HG03442 (cell line): ENCODE data around the gene HIPK4.
"Not testable (repeated sequence)": the region's sequence is repeated elsewhere in the genome, so short reads cannot be mapped to it uniquely, and the experiment has no call there.

Experiments used
- ATAC-seq: cut with Tn5 transposase; IDR thresholded peaks from one replicate; pipeline ENCODE4 v1.9.1; 2021; ENCODE audit warnings: mild to moderate bottlenecking, moderate library complexity; ENCODE audit not compliant: unreplicated experiment

HIPK4 gene

DNA sequence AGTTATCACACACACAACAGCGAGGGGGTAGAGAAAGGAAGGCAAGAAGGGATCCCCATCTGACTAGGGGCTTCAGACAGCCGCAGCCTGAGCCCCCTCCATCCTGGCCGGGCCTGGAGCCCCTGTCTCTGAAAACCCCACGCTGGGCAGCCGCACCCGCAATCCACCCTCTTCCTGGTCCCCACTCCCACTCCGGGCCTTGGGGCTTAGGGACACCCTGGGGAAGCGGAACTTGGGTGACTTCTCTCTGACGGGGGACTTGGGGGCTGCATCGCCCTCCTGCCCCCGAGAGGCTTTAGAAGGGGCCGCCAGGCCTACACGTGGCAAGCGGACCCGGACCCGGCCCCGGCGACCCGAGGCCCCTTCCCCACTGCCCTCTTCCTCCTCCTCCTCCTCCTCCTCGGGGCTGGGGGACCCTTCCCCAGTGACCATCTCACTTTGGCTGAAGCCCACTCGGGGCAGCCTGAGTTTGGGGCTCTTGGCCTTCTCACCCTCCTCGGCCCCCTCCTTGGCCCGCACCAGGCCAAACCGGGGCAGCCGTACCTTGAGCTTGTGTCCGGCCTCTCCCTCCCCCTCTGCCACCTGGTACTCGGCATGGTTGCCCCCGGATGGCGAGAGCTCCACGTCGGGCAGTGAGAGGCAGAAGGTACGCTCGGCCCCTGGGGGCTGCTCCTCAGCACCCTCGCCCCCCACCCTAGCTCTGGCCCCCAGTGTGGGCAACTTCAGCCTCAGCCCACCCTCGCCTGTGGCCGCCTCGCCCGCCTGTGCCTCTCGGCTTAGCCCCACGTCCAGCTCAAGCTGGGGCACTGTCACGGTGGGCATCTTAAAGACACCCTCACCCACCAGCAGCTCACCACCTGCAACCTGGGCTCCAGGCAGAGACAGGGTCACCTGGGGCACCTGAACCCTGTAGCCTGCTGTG is 4.2 kb upstream of the HIPK4 start:
- ATAC-seq = no peak

DNA sequence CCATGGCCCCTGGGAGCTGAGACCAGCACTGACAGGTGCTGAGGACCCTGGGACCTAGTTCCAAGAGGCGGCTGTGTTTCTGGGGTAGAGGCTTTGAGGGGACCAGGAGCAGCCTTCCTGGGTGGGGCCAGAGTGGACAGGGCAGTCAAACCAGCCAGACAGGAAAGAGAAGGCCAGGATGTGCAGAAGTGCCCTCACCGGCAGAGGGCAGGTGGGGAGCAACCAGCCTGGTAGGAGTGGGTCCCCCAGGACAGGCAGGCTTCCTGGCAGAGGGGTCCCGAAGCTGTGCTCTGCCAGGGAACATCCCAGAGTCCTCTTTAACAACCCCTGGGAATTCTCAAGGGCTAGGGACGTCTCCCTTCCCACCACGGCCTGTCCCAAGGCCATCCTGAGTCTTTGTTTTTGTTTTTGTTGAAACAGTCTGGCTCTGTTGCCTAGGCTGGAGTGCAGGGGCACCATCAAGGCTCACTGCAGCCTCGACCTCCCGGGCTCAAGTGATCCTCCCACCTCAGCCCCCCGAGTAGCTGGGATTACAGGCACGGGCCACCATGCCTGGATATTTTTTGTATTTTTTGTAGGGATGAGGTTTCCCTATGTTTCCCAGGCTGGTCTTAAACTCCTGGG is 3.0 kb upstream of the HIPK4 start:
- ATAC-seq = no peak

DNA sequence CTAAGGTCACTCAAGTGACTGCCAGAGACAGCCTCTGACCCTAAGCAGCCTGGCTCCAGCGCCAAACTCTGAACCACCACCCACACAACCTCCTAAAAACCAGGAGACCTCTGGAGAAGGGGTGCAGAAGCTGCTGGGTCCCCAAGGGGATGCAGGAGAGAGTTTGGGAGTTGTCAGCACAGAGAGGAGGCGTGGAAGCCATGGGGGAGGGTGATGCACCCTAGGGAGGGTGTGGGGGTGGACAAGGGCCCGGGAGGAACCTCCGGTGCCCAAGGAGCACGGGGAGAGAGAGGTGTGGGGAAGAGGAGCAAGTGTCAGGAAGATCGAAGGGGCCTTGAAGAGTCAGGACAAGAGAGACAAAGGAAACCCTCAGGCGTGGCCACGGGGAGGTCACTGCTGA is 2.1 kb upstream of the HIPK4 start:
- no peak for ATAC-seq

DNA sequence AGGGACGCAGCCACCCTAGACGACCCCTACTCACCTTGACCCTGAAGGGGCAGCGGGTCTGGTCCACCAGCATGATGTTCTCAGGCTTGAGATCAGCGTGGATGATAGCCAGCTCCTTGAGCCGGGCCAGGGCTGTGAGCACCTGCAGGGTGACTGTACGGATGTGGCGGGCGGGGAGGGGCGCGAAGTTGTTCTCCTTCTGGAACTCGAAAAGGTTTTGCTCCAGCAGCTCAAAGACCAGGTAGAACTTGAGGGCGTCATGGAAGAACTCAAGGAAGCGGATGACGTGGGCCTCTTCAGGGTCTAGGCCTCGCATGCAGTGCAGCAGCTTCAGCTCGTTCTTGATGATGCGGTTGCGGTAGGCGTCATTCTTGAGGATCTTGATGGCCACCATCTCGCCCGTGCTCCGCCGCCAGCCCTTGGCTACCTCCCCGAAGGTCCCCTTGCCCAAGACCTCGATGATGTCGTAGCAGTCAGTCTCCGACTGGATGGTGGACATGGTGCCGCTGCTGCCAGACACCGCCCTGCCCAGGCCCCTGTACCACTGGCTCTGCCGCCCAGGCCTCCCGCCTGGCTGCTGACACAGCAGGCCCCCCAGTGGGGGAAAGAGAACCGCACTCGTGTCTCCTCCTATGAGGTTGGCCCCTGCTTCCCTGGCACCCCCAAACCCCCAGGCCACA is 437 bp downstream of the HIPK4 start:
- ATAC-seq = no peak

DNA sequence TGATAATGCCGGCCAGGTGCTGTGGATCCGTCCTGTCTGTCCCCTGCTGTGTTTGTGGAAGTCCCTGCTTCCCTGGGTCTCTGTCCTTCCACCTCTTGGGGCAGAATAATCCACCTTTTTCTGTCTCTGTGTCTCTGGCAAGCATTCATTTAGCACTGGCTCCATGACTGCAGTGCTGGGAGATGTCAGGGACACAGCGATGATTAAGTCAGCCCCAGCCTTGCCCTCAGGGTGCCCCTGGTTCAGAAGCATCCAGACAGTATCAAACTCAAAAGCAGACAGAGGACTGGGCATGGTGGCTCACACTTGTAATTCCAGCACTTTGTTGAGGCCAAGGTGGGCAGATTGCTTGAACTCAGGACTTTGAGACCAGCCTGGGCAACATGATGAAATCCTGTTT is 1.5 kb downstream of the HIPK4 start:
- no peak for ATAC-seq

DNA sequence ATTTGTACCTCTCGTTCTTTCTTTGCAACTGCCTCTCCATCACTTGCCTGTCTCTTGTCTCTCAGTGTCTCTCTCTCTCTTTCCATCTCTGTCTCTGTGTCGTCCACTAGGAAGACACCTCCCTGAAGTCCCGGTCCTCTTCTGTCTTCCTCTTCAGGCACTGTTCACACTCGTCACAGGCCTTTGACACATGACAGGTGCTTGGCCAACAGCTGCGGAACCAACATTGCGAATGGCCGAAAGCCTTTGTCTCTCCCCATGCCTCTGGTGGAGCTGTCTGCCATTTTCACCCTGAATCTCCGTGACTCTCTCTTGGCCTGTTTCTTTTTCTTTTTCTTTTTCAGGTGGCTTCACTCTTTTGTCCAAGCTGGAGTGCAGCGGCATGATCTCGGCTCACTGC is 2.8 kb downstream of the HIPK4 start:
- no peak for ATAC-seq

DNA sequence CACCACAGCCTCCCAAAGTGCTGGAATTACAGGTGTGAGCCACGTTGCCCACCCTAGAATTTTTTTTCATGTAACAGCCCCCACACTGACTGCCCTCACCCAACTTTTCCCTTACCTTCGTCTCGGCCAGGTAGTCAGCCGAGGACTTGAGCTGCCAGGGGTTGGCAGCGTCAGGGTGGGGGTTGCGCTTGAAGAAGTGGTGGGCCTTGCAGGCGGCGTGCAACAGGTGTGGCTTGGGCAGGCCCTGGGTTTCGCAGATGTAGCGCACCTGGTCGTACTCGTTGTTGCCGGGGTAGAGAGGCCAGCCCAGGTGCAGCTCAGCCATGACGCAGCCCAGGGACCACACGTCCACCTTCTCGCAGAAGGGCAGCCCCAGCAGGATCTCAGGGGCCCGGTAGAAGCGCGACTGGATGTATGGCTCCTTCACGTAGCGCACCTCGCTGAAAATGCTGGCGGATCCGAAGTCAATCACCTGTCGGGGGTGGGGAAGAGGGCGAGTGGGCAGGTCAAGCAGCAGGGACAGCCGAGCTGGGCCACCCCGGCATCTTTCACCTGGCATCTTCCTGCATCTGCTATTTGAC is 6.2 kb downstream of the HIPK4 start:
- ATAC-seq = no peak

DNA sequence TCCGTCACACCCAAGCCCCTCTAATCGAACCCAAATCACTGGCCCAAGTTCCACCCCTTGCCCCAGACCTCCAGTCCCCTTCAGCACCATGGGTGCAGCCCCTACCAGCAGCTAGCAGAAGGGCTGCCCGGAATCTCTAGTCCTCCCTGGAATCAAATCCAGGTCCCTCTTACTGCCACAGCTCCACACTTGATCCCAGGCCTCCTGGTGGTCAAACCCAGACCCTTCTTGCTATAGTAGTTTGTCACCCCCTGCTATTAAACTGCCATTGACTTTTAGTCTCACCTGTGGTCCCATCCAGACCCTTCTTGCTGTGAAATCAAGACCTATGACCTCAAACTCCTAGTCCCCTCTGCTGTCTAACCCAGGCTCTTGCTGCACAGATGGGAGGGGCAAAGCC is 8.7 kb downstream of the HIPK4 start:
- ATAC-seq = no peak

DNA sequence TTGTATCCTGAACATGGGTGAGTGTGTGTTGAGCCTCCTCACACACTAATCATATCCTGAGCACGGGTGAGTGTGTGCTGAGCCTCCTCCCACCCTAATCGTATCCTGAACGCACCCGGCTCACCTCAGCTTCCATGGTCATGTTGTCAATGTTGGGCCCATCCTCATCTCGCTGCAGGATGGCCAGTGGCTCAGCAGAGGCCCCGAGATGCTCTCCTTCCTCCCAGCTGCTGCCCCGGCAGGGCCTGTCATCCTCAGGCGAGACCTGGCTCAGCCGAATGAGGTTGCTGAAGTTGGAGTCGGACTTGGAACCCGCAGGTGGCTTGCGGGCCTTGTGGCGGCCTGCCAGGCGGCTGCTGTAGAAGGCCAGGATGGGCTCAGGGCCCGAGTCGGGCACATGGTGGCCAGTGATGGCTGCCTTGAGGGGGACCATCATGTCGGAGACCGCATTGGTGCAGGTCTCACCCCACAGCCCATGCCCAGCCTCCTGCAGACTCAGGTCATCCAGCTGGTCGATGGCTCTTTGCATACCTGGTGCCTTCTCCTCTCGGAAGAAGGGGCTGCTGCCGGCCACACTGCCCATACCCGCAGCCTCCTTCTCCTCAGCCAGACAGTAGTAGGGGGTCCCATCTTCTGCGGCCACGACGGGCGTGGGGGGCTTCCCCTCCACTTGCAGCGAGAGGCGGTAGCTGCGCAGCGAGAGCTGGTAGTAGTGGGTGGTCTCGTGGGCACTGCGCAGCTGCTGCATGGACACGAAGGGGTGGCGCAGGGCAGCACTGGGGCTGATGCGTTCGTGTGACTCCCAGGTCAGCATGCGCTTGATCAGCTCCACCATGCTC is 9.6 kb downstream of the HIPK4 start:
- ATAC-seq = no peak

DNA sequence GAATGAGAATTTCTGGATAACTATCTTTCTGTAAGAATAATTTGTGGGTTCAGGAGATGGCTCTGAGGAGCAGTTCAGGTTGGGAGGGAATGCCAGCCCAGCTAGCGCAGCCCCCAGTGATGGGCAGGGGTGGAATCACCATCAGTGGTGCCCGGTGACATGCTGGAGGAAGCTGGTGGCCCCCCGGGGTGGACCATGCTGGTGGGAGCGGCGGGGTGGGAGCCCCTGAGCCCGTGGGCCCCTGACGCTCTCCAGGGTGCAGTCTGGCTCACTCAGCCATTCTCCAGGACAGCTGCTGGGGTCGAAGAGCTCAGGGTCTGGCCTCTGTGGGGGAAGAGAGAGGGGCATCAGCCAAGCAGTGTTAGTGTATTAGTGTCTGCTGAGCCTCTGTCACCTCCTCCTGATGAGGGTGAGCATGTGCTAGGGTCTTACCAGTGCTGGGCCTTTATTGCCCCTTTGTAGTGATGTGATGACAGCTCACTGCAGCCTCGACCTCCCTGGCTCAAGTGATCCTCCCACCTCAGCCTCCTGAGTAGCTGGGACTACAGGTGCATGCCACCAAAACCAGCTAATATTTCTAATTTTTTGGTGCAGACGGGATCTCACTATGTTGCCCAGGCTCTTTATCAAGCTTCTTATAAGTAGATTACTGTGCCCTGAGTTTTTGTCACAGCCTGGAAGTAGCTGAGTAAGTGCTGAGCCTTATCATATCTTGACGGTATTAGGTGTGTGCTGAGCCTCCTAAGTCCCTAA is 10.4 kb downstream of the HIPK4 start:
- ATAC-seq = no peak

DNA sequence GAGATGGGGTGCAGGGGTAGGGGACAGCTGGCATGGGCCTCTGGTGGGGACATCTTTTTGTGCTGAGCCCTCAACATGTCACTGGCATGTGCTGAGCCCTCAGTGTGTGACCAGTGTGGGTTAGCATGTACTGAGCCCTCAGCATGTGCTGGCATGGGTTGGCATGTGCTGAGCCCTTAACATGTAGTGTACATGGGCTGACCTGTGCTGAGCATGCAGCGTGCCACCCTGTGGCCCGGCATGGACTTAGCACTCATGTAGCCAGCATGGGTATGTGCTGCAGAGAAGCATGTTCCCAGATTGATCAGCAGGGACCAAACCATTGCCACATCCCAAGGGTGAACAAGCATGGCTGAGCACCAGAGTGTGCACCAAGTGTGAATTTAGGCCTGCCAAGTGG is 11.5 kb downstream of the HIPK4 start:
- ATAC-seq = no peak

DNA sequence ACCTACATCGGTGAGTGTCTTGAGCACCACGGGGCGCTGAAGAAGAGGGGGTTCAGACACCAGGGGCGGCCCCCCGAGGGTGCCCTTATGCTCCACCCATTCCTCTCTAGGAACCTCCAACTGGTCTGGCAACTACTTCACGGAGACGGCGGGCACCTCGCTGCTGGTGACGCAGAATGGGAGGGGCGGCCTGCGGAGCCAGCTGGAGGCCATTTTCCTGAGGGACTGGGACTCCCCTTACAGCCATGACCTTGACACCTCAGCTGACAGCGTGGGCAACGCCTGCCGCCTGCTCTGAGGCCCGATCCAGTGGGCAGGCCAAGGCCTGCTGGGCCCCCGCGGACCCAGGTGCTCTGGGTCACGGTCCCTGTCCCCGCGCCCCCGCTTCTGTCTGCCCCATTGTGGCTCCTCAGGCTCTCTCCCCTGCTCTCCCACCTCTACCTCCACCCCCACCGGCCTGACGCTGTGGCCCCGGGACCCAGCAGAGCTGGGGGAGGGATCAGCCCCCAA is 12.1 kb downstream of the HIPK4 start:
- no peak for ATAC-seq

DNA sequence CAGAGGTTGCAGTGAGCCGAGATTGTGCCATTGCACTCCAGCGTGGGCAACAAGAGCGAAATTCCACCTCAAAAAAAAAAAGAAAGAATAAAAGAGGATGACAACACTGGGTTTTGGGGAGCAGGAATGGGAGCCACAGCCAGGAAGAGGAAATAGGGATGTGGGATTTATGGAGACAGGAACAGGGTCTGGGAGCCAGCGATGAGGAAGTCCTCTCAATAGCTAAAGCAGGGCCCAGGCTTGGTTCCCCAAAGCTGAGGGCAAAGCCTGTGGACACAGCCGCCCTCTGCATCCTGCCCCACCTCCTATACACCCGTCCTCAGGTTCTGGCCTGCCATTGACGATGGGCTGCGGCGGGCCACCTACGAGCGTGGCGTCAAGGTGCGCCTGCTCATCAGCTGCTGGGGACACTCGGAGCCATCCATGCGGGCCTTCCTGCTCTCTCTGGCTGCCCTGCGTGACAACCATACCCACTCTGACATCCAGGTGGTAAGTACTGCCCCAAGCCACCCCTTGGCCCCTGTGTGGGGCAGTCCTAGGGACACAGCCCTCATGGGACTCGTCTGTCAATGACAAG is 13.6 kb downstream of the HIPK4 start:
- no peak for ATAC-seq

DNA sequence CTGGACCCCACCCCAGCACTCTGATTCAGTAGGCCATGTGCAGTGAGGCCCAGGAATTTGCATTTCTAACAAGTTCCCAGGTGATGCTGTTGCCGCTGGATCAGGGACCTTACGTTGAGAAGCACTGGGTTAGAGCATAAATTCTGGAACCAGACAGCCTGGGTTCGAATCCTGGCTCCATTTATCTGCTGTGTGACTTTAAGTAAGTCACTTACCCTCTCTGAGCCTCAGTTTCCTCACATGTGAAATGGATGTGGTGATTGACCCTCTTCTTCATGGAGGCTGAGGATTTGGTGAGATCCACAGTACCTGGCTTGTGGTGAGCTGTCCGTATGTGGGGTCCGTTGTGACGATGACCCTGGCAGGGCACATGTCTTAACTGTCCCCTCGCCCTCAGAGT is 15.9 kb downstream of the HIPK4 start:
- no peak for ATAC-seq

DNA sequence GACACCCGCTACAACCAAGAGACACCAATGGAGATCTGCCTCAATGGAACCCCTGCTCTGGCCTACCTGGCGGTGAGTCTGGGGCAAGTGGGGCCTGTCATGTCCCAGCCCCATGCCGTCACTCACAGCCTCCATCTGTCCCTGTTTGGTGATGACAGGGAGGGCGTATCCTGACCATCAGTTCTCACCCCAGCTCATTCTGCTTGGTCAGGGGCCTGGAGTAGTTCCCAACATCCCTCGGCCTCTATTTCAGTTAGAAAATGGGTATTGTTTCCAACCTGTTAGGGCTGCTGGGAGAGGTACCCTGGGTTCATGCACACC is 18.2 kb downstream of the HIPK4 start:
- no peak for ATAC-seq

DNA sequence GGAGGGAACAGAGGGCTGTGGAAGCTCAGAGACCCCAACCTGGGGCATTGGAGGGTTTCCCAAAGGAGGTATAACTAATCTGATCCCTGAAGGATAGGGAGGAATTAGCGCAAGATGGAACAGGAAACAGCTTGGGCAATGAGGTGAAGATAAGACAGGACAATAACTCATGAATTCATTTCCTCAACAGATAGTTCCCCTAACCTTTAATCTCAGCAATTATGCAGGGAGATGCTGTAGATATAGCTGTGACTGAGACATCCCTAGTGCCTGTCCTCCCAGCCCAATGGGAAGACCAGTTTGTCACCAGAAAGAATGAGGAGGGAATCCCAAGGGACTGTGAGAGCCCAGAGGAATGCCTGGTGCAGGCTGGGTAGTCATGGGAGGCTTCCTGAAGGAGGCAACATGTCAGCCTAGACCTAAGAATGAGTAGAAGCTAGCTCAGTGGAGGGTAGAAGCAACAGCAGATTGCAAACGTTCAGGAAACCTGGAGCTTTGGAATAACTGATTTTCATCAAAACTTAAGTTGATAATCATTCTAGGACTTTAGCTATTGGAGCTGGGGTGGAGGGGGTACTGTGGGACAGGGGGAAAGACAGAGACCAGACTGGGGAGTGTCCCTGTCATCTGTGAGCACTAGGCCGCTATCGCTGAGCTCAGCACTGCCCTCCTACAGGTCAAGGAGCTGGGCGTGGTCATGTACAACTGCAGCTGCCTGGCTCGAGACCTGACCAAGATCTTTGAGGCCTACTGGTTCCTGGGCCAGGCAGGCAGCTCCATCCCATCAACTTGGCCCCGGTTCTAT is 18.8 kb downstream of the HIPK4 start:
- ATAC-seq = no peak

DNA sequence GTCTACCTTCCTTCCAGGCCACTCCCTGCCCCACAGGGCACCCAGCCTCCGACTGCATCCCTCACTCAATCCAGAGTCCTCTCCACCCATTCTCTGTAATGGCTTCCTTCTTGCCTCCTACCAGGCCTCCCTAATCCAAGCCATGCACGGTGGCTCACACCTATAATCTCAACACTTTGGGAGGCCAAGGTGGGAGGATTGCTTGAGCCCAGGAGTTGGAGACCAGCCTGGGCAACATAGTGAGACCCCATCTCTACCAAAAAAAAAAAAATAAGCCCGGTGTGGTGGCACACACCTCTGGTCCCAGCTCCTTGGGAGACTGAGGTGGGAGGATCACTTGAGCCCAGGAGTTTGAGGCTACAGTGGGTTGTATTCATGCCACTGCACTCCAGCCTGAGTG is 19.7 kb downstream of the HIPK4 start:
- ATAC-seq = not testable (repeated sequence)

DNA sequence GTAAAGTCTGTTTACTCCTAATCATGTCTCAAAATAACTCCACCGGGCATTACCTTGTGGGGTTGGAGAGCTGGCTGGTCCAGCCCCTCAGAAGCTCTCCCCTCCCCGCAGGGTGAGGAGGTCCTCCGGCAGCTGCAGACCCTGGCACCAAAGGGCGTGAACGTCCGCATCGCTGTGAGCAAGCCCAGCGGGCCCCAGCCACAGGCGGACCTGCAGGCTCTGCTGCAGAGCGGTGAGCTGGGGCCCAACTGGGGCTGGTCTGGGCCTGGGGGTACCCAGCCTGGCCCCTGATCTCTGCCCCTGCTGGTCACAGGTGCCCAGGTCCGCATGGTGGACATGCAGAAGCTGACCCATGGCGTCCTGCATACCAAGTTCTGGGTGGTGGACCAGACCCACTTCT is 20.2 kb downstream of the HIPK4 start:
- ATAC-seq = no peak
